Smooth muscle cell (in vitro differentiated cells): ENCODE measurements around the gene PPP1R11. TPM values are rescaled to one million over a fixed set of nuclear protein-coding genes. Genes with fewer than 3 reads are reported as not detected.
A peak's percentile ranks its signal among the peaks of the same experiment; 100 is the strongest.
"Not testable (repeated sequence)": the region's sequence is repeated elsewhere in the genome, so short reads cannot be mapped to it uniquely, and the experiment has no call there.

Experiments
- DNase-seq: peaks from one replicate; lab custom pipeline; 2025; ENCODE audit not compliant: unreplicated experiment; lab: John Stamatoyannopoulos, UW
- H2AFZ ChIP-seq: fragments of 200-600 bp; sonication (generic); 2 replicates; pipeline ENCODE4 v1.6.0; 2016; ENCODE audit warnings: antibody characterized with exemption, low read depth, mild to moderate bottlenecking
- H3F3A ChIP-seq: fragments of 200-600 bp; sonication (generic); 2 replicates; pipeline ENCODE4 v1.6.0; 2017; ENCODE audit warnings: antibody characterized with exemption, low read depth
- H3K27ac ChIP-seq: fragments of 200-600 bp; sonication (generic); 2 replicates; pipeline ENCODE4 v1.5.1; 2016; ENCODE audit warnings: low read depth, mild to moderate bottlenecking
- H3K27me3 ChIP-seq: fragments of 200-600 bp; sonication (generic); 2 replicates; pipeline ENCODE4 v1.6.1; 2016; ENCODE audit warnings: low read depth, mild to moderate bottlenecking
- H3K36me3 ChIP-seq: fragments of 200-600 bp; sonication (generic); 2 replicates; pipeline ENCODE4 v1.5.1; 2016; ENCODE audit warnings: low read depth
- H3K4me1 ChIP-seq: fragments of 200-600 bp; sonication (generic); 2 replicates; pipeline ENCODE4 v1.5.1; 2016; ENCODE audit warnings: low read depth
- H3K4me2 ChIP-seq: fragments of 200-600 bp; sonication (generic); 2 replicates; pipeline ENCODE4 v1.6.0; 2016; ENCODE audit warnings: mild to moderate bottlenecking
- H3K4me3 ChIP-seq: fragments of 200-600 bp; sonication (generic); 2 replicates; pipeline ENCODE4 v1.5.1; 2016; ENCODE audit warnings: mild to moderate bottlenecking
- H3K79me2 ChIP-seq: fragments of 200-600 bp; sonication (generic); 2 replicates; pipeline ENCODE4 v1.6.0; 2016; ENCODE audit warnings: low read depth, mild to moderate bottlenecking
- H3K9ac ChIP-seq: fragments of 200-600 bp; sonication (generic); 2 replicates; pipeline ENCODE4 v1.6.0; 2016; ENCODE audit warnings: low read depth
- H3K9me3 ChIP-seq: fragments of 200-600 bp; sonication (generic); replicated peaks from 2 replicates; pipeline ENCODE4 v1.5.1; 2016; ENCODE audit warnings: low read depth
- H4K20me1 ChIP-seq: fragments of 200-600 bp; sonication (generic); 2 replicates; pipeline ENCODE4 v1.6.0; 2016; ENCODE audit warnings: low read depth
- WGBS: methylation state at CpG from one replicate; pipeline ENCODE4 v1.1.7; 2016; ENCODE audit warnings: low lambda C conversion rate; 5-methylcytosine and 5-hydroxymethylcytosine counted together
- polyA plus RNA-seq: library from polyadenylated mRNA; unstranded; fragments of >200 nt; fragmentation: Nextera tagmentation; extraction: Ambion mirVana; gene quantifications from 2 replicates; pipeline ENCODE4 v1.2.1, GENCODE V29; 2016
- total RNA-seq: library from RNA; depleted of rRNA; stranded (reverse); fragments of >200 nt; gene quantifications from 2 replicates; pipeline ENCODE4 v1.2.3, GENCODE V29; 2014
- TF ChIP-seq, protein P1 (sequence below): fragments of 200-600 bp; sonication (generic); IDR thresholded peaks from 2 replicates; pipeline ENCODE4 v1.5.1; 2017; ENCODE audit warnings: borderline replicate concordance, mild to moderate bottlenecking, antibody characterized with exemption; ENCODE audit not compliant: insufficient read depth, poor library complexity, severe bottlenecking

Gene PPP1R11
- total and polyA plus RNA-seq, 2 experiments from 2014 or later: 63.4 to 80.2 TPM

DNA sequence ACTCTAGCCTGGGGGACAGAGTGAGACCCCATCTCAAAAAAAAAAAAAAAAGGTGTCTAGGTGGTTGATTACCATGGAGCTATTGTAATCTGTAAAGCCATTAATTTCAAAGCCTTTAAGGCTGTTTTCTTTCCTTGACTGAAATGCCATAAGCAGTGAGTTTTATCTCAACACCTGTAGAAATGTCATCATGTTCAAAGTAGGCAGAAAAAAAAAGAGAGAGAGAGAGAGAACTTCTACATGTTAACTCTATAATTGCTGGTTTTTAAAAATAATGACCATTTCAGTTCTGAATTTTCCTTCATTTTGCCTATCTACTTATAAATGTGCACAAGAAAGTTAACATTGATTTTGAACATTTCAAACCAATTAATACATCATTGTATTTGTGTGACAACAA is 35.6 kb upstream of the PPP1R11 start:
- Histone ChIP-seq H3K36me3 (no peaks in the 10 kb centered on the region), H3F3A (no peaks in the 10 kb centered on the region), H3K4me2 (no peak overlapping the region), H3K27me3 (no peaks in the 10 kb centered on the region), H3K9me3 (no peaks in the 10 kb centered on the region), H3K27ac (no peak overlapping the region), H4K20me1 (no peaks in the 10 kb centered on the region), H3K4me3 (no peak overlapping the region), H3K79me2 (no peaks in the 10 kb centered on the region), H2AFZ (no peak overlapping the region), H3K4me1 (no peaks in the 10 kb centered on the region), H3K9ac (no peak overlapping the region)
- DNase-seq: no peak
- TF ChIP-seq, protein P1, sequence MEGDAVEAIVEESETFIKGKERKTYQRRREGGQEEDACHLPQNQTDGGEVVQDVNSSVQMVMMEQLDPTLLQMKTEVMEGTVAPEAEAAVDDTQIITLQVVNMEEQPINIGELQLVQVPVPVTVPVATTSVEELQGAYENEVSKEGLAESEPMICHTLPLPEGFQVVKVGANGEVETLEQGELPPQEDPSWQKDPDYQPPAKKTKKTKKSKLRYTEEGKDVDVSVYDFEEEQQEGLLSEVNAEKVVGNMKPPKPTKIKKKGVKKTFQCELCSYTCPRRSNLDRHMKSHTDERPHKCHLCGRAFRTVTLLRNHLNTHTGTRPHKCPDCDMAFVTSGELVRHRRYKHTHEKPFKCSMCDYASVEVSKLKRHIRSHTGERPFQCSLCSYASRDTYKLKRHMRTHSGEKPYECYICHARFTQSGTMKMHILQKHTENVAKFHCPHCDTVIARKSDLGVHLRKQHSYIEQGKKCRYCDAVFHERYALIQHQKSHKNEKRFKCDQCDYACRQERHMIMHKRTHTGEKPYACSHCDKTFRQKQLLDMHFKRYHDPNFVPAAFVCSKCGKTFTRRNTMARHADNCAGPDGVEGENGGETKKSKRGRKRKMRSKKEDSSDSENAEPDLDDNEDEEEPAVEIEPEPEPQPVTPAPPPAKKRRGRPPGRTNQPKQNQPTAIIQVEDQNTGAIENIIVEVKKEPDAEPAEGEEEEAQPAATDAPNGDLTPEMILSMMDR: no peak

DNA sequence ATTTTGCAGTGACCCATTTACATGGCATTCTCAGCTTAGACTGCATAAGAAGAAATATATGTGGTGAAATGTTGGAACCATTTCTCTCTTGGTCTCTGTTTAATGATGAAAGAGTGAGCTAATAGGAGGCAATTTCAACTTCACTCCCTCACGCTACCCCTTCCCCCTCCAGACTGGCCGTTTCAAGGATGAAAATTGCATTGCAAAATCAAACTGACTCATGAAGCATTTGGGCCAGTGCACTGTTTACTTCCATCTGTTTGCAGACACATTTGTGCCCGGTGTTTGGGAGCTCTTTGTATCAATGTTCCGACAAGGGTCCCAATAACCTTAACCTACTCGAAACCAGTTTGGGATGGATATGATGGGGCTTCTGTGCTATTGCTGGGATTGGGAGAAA is 33.6 kb upstream of the PPP1R11 start:
- H3K9ac ChIP-seq, H3K4me2 ChIP-seq, H3K27ac ChIP-seq, H3K27me3 ChIP-seq, H3F3A ChIP-seq, H3K36me3 ChIP-seq, DNase-seq, H3K4me3 ChIP-seq, H3K4me1 ChIP-seq, H3K9me3 ChIP-seq, H3K79me2 ChIP-seq, H4K20me1 ChIP-seq, H2AFZ ChIP-seq: not testable (repeated sequence)
- 74% methylated on average over 5 of the region's 5 CpGs for WGBS

DNA sequence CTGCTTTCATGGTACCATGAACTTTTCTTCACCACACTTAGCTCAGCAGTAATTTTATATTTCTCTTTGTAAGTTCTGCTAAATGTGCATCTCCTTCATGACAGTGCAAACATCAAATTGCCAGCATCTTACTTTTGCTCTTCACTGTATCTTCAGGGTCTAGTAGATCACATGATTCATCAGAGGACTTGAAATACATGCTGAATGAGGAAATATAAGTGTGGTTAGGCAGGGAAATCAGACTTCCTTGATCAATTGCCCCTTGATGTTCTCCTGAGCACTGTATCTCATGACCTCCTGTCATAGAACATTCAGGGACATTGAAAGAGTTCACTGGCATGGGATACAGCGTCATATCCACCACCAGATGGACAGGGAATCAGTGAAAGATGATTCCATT is 31.2 kb upstream of the PPP1R11 start:
- Histone ChIP-seq H3K4me3 (no peak overlapping the region), H3K27me3 (no peaks in the 10 kb centered on the region), H3K27ac (no peak overlapping the region), H3F3A (no peaks in the 10 kb centered on the region), H3K9ac (no peak overlapping the region), H3K9me3 (no peaks in the 10 kb centered on the region), H2AFZ (no peak overlapping the region), H3K36me3 (no peaks in the 10 kb centered on the region), H4K20me1 (no peaks in the 10 kb centered on the region), H3K4me2 (no peak overlapping the region), H3K4me1 (no peaks in the 10 kb centered on the region), H3K79me2 (no peaks in the 10 kb centered on the region)
- WGBS: 100% methylated on average over 1 of the region's 1 CpG
- no peak for DNase-seq
- TF ChIP-seq, protein P1: no peak

DNA sequence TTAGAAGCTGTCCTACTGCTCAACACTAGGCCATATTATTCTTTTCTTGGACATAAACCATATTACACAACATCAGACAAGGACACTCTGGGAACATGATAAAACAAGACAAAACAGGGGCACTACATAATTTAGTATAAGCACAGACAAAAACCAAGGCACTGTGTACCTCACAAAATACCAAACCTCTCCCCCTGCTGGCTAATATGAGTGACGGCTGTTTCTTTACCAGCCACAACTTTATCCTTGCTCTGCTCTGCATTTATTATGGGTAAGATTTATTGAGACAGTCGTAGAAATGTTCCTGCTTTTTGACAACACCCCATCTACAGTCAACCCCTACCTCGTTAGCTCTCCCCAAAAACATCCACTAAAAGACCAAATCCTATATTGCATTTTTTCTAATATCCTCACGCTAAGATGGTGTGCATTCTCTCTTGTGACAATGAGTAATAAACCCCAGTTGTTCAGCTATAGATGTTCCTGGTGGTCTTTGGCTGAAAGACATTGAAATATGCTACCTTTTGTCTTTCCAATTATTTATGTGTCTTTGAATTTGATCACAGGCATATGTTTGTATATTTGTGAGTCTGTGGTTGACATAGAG is 29.7 kb upstream of the PPP1R11 start:
- Histone ChIP-seq H3K9ac (no peak overlapping the region), H3K4me3 (no peak overlapping the region), H2AFZ (no peak overlapping the region), H3K4me1 (no peaks in the 10 kb centered on the region), H4K20me1 (no peaks in the 10 kb centered on the region), H3K36me3 (no peaks in the 10 kb centered on the region), H3F3A (no peaks in the 10 kb centered on the region), H3K27ac (no peak overlapping the region), H3K27me3 (no peaks in the 10 kb centered on the region), H3K79me2 (no peaks in the 10 kb centered on the region), H3K4me2 (no peak overlapping the region), H3K9me3 (no peaks in the 10 kb centered on the region)
- no peak for DNase-seq
- TF ChIP-seq, protein P1: peak; percentile 40
- 60% methylated on average over 4 of the region's 4 CpGs for WGBS
